Calu3 (cell line): ENCODE measurements around the gene GPR42. TPM values are rescaled to one million over a fixed set of nuclear protein-coding genes. Genes with fewer than 3 reads are reported as not detected.

Source experiments
- BruUV-seq: library from RNA; stranded (reverse); fragments of 400-500 nt; replicated peaks from 2 replicates; lab custom pipeline; 2021; lab: Mats Ljungman, UMichigan
- CTCF ChIA-PET: fragments of 300-600 bp; sonication (Branson Sonifier 250); formaldehyde crosslinking; loops from one replicate; lab custom pipeline; 2022; ENCODE audit warnings: antibody characterized with exemption; lab: Charles Lee
- DNase-seq: peaks from one replicate; pipeline ENCODE4 v3.0.0; 2022
- H3K27ac Mint-ChIP-seq: one replicate; pipeline ENCODE4 v1.8.0; 2022; ENCODE audit warnings: mixed read lengths; ENCODE audit not compliant: unreplicated experiment
- H3K27me3 Mint-ChIP-seq: one replicate; pipeline ENCODE4 v1.8.0; 2022; ENCODE audit warnings: mixed read lengths; ENCODE audit not compliant: unreplicated experiment
- H3K36me3 Mint-ChIP-seq: one replicate; pipeline ENCODE4 v1.8.0; 2022; ENCODE audit warnings: mild to moderate bottlenecking, moderate library complexity, mixed read lengths; ENCODE audit not compliant: insufficient read depth, unreplicated experiment
- H3K4me1 Mint-ChIP-seq: one replicate; pipeline ENCODE4 v1.8.0; 2022; ENCODE audit warnings: mild to moderate bottlenecking, low read depth, mixed read lengths; ENCODE audit not compliant: unreplicated experiment
- H3K4me3 Mint-ChIP-seq: one replicate; pipeline ENCODE4 v1.8.0; 2022; ENCODE audit warnings: mild to moderate bottlenecking, low read depth, moderate library complexity, mixed read lengths; ENCODE audit not compliant: unreplicated experiment
- H3K9me3 Mint-ChIP-seq: one replicate; pipeline ENCODE4 v1.8.0; 2022; ENCODE audit warnings: low read depth, mixed read lengths; ENCODE audit not compliant: unreplicated experiment
- intact Hi-C: fragments of 100-400 bp; cut with micrococcal nuclease; formaldehyde crosslinking; loops from one replicate; pipeline ENCODE4 v1.10.0; 2022; ENCODE audit not compliant: unreplicated experiment
- total RNA-seq: library from RNA; stranded (reverse); gene quantifications from 2 replicates; pipeline ENCODE4 v1.2.3, GENCODE V29; 2022
- TF ChIP-seq, protein P1 (sequence below): fragments of 200-600 bp; IDR thresholded peaks from one replicate; pipeline ENCODE4 v1.8.0; 2022; ENCODE audit warnings: antibody characterized with exemption; ENCODE audit not compliant: unreplicated experiment

Gene GPR42
- total RNA-seq, 1 experiment from 2014 or later, result not detected

DNA sequence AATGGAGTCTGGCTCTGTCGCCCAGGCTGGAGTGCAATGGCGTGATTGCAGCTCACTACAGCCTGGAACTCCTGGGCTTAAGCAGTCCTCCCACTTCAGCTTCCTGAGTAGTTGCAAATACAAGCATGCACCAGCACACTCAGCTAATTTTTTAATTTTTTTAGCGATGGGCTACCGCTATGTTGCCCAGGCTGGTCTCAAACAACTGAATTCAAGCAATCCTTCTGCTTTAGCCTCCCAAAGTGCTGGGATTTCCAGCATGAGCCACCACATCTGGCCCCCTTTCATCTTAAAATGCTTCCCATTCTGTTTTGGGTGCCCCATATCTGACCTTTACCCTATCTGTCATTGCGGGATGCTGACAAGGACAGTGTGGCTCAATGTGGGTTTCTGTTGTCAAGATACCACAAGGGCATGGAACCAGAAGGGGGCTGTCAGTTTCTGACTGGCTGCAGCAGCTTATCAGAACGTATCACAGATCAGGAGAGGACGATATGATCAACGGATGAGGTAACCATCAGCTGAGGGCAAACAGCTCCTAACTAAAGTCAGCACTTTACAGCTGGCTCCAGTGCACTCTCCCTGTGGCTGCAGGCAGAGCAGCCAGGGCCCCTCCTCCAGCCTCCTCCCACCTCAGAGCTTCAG is 32.4 kb downstream of the GPR42 start:
- Mint-ChIP-seq H3K27ac (no peak overlapping the region), H3K27me3 (peaks cover 74% of the 10 kb centered on the region), H3K4me1 (no peaks in the 10 kb centered on the region), H3K9me3 (no peaks in the 10 kb centered on the region), H3K36me3 (no peaks in the 10 kb centered on the region), H3K4me3 (no peak overlapping the region)
- no peak for DNase-seq
- no TSS peak for BruUV-seq
- TF ChIP-seq, protein P1, sequence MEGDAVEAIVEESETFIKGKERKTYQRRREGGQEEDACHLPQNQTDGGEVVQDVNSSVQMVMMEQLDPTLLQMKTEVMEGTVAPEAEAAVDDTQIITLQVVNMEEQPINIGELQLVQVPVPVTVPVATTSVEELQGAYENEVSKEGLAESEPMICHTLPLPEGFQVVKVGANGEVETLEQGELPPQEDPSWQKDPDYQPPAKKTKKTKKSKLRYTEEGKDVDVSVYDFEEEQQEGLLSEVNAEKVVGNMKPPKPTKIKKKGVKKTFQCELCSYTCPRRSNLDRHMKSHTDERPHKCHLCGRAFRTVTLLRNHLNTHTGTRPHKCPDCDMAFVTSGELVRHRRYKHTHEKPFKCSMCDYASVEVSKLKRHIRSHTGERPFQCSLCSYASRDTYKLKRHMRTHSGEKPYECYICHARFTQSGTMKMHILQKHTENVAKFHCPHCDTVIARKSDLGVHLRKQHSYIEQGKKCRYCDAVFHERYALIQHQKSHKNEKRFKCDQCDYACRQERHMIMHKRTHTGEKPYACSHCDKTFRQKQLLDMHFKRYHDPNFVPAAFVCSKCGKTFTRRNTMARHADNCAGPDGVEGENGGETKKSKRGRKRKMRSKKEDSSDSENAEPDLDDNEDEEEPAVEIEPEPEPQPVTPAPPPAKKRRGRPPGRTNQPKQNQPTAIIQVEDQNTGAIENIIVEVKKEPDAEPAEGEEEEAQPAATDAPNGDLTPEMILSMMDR, result no peak
- intact Hi-C loops, result no loop called here
- CTCF ChIA-PET, result interaction anchor here (0.6 to 0.9 kb wide), 5 partner anchors 9 to 932 kb away, joined by 3 to 8 read pairs (median 3); no protein-coding TSS in a partner anchor

DNA sequence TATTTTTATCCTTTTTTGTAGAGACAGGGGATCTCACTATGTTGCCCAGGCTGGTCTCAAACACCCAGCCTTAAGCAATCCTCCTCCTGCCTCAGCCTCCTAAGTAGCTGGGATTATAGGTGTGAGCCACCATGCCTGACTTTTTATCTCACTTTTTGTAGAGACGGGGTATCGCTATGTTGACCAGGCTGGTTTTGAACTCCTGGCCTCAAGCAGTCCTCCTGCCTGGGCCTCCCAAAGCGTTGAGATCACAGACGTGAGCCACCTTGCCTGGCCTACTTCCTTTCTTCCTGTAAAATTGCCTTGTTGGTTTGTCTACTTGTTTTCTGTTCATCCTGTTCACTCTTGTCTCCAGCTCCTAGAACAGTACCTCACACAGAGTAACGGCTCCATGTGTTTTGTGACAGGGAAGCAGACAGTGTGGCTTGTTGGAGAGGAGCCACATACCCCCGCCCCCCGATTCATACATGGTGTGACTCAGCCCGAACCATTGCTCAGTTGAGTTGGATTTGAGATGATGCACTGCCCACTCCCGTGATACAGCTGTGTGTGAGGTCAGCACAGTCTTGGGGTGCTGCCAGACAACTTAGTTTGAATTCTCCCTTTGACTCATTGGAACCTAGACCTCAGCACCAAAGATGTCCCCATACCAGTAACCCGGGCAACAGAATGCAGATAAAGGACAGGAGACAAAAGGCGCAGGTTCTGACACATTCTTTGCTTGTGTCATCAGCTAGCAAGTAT is 34.2 kb downstream of the GPR42 start:
- TF ChIP-seq, protein P1, result no peak
- H3K36me3 Mint-ChIP-seq, result no peaks in the 10 kb centered on the region
- peaks cover 74% of the 10 kb centered on the region for H3K27me3 Mint-ChIP-seq
- no TSS peak for BruUV-seq
- H3K4me3 Mint-ChIP-seq, result no peak overlapping the region
- CTCF ChIA-PET, result interaction anchor here (0.6 kb wide), 1 partner anchor 602 kb away, joined by 3 read pairs; no protein-coding TSS in a partner anchor
- H3K9me3 Mint-ChIP-seq, result no peaks in the 10 kb centered on the region
- H3K4me1 Mint-ChIP-seq, result no peaks in the 10 kb centered on the region
- intact Hi-C loops, result no loop called here
- no peak overlapping the region for H3K27ac Mint-ChIP-seq
- DNase-seq, result peak; percentile 18

DNA sequence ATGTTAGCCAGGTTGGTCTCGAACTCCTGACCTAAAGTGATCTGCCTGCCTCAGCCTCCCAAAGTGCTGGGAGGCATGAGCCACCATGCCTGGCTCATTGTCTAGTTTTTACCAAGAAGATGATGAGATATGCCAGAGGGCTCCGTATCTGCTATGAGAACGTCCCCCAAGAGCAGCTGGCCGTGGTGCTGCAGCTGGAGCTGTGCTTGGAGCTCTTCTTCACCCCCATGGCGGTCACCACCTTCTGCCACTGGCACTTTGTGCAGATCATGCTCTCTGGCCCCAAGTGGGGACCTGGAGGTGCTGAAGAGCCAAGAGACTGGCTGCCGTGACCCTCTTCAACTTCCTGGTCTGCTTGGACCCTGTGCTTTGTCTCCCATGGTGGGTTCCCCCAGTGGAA is 36.8 kb downstream of the GPR42 start:
- Mint-ChIP-seq H3K4me1 (no peaks in the 10 kb centered on the region), H3K36me3 (no peaks in the 10 kb centered on the region), H3K27ac (no peak overlapping the region), H3K4me3 (no peak overlapping the region), H3K27me3 (peaks cover 73% of the 10 kb centered on the region), H3K9me3 (no peaks in the 10 kb centered on the region)
- BruUV-seq, result no TSS peak
- intact Hi-C loops, result no loop called here
- CTCF ChIA-PET, result interaction anchor here (1.5 kb wide), 1 partner anchor 13 kb away, joined by 4 read pairs; no protein-coding TSS in a partner anchor
- DNase-seq, result no peak
- TF ChIP-seq, protein P1, result no peak

DNA sequence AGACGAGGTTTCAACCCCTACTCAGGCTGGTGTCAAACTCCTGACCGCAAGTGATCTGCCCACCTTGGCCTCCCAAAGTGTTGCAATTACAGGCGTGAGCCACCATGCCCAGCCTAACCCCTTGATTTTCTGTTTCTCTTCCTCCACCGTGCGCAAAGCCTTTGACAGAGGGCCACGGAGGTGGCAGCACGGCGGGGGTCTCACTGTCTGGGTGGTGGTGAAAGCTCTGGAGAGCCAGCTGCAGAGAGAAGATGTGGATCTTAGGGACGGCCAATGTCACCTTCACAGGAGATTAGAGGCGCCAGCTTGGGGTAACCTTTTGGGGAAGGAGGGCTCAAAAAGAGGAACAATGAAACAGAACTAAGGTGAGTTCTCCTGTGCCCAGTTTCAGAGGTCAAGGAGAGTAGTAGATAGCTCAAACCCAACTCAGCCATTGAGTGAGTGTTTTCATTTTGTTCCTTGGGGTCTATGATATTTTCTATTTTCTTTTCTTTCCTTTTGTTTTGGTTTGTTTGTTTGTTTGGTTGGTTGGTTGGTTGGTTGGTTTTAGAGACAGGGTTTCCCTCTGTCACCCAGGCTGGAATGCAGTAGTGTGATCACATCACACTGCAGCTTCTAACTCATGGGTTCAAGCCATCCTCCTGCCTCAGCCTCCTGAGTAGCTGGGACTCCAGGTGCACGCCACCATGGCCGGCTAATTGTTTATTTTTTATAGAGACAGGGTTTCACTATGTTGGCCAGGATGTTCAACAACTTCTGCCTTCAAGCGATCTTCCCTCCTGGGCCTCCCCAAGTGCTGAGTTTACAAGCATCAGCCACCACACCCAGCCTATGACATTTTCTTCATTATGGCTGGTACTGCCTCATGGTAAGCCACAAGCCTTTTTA is 37.7 kb downstream of the GPR42 start:
- no peak for DNase-seq
- H3K27me3 Mint-ChIP-seq, result peaks cover 82% of the 10 kb centered on the region
- no peaks in the 10 kb centered on the region for H3K4me1 Mint-ChIP-seq
- H3K4me3 Mint-ChIP-seq, result no peak overlapping the region
- no peak overlapping the region for H3K27ac Mint-ChIP-seq
- H3K9me3 Mint-ChIP-seq, result no peaks in the 10 kb centered on the region
- CTCF ChIA-PET, result interaction anchor here (0.6 to 1.5 kb wide), 2 partner anchors 12 to 18 kb away, joined by 3 to 4 read pairs; no protein-coding TSS in a partner anchor
- BruUV-seq, result no TSS peak
- no peaks in the 10 kb centered on the region for H3K36me3 Mint-ChIP-seq
- intact Hi-C loops, result no loop called here
- TF ChIP-seq, protein P1, result no peak
